ENCODE results near the gene CALM3. TPM values are rescaled to one million over a fixed set of nuclear protein-coding genes. Genes with fewer than 3 reads are reported as not detected.

Gene CALM3
- total and polyA plus RNA-seq, 9 donors = 80.5 to 646 (median 225) TPM

- H3K4me3 ChIP-seq = no peak overlapping the region
- H3K9me3 ChIP-seq = no peaks in the 10 kb centered on the region
- H3K27me3 ChIP-seq = no peaks in the 10 kb centered on the region
- TF ChIP-seq EP300 (IDR thresholded peaks at IDR 0.05) = no peak
- TF ChIP-seq, protein P1, sequence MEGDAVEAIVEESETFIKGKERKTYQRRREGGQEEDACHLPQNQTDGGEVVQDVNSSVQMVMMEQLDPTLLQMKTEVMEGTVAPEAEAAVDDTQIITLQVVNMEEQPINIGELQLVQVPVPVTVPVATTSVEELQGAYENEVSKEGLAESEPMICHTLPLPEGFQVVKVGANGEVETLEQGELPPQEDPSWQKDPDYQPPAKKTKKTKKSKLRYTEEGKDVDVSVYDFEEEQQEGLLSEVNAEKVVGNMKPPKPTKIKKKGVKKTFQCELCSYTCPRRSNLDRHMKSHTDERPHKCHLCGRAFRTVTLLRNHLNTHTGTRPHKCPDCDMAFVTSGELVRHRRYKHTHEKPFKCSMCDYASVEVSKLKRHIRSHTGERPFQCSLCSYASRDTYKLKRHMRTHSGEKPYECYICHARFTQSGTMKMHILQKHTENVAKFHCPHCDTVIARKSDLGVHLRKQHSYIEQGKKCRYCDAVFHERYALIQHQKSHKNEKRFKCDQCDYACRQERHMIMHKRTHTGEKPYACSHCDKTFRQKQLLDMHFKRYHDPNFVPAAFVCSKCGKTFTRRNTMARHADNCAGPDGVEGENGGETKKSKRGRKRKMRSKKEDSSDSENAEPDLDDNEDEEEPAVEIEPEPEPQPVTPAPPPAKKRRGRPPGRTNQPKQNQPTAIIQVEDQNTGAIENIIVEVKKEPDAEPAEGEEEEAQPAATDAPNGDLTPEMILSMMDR (IDR thresholded peaks at IDR 0.05) = no peak
- TF ChIP-seq POLR2A (IDR thresholded peaks at IDR 0.05) = no peak
- WGBS, 3 donors = 88 to 91% (median 90%) methylated on average over 2 of the region's 2 CpGs
- intact Hi-C loops (cut with DNase I) = no loop called here
- no peak for DNase-seq
- peaks cover 6% of the 10 kb centered on the region for H3K4me1 ChIP-seq (ENCODE audit: insufficient read depth)
- H3K27ac ChIP-seq = no peak overlapping the region
- H3K36me3 ChIP-seq = no peaks in the 10 kb centered on the region
These were observed 39.5 kb downstream of the CALM3 start for GRCh38 chr19:46640656-46641055.

- TF ChIP-seq, protein P1 (IDR thresholded peaks at IDR 0.05) = no peak
- TF ChIP-seq EP300 (IDR thresholded peaks at IDR 0.05) = no peak
- TF ChIP-seq POLR2A (IDR thresholded peaks at IDR 0.05) = no peak
- Histone ChIP-seq H3K4me1 (ENCODE audit: insufficient read depth) (peaks cover 7% of the 10 kb centered on the region), H3K4me3 (no peak overlapping the region), H3K9me3 (no peaks in the 10 kb centered on the region), H3K27ac (peak overlapping the region in 1 of 2 donors; percentile 17), H3K36me3 (no peaks in the 10 kb centered on the region), H3K27me3 (no peaks in the 10 kb centered on the region)
- intact Hi-C loops (cut with DNase I) = no loop called here
- no peak for DNase-seq
- 10 to 19% (median 13%) methylated on average over 3 of the region's 3 CpGs for WGBS, 3 donors
These were observed 43.6 kb downstream of the CALM3 start for GRCh38 chr19:46644720-46645119.

DNA sequence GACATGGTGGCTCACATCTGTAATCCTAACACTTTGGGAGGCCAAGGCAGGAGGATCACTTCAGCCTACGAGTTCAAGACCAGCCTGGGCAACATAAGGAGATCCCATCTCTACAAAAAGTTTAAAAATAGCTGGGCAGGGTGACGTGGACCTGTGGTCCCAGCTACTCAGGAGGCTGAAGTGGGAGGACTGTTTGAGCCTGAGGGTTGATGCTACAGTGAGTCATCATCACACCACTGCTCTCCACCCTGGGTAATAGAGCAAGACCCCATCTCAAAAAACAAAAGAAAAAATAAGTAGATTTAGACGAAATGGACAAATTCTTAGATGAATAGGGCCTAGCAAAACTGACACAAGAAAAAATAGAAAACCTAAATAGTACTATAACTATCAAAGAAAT is 45.3 kb downstream of the CALM3 start:
- H3K4me3 ChIP-seq = no peak overlapping the region
- no peaks in the 10 kb centered on the region for H3K27me3 ChIP-seq
- no peaks in the 10 kb centered on the region for H3K36me3 ChIP-seq
- no peak overlapping the region for H3K27ac ChIP-seq
- 87 to 90% (median 89%) methylated on average over 3 of the region's 3 CpGs for WGBS, 3 donors
- no peak for DNase-seq
- intact Hi-C loops (cut with DNase I) = no loop called here
- H3K9me3 ChIP-seq = no peaks in the 10 kb centered on the region
- H3K4me1 ChIP-seq (ENCODE audit: insufficient read depth) = peaks cover 3% of the 10 kb centered on the region
- TF ChIP-seq POLR2A (IDR thresholded peaks at IDR 0.05) (no peak), EP300 (IDR thresholded peaks at IDR 0.05) (no peak)
- TF ChIP-seq, protein P1 (IDR thresholded peaks at IDR 0.05) = no peak

- WGBS, 3 donors = 68 to 76% (median 73%) methylated on average over 33 to 63 of the region's 63 CpGs
- H3K36me3 ChIP-seq = no peaks in the 10 kb centered on the region
- DNase-seq = no peak
- no peak overlapping the region for H3K4me3 ChIP-seq
- H3K27ac ChIP-seq = no peak overlapping the region
- H3K27me3 ChIP-seq = no peaks in the 10 kb centered on the region
- TF ChIP-seq POLR2A (IDR thresholded peaks at IDR 0.05) (no peak), EP300 (IDR thresholded peaks at IDR 0.05) (no peak)
- TF ChIP-seq, protein P1 (IDR thresholded peaks at IDR 0.05) = no peak
- intact Hi-C loops (cut with DNase I) = no loop called here
- H3K9me3 ChIP-seq = no peaks in the 10 kb centered on the region
- H3K4me1 ChIP-seq (ENCODE audit: insufficient read depth) = peaks cover 3% of the 10 kb centered on the region
These were observed 47.2 kb downstream of the CALM3 start for GRCh38 chr19:46648060-46648960.
